DMS153 treated with DMSO at 0.1 percent for 48 hours (cell line): ENCODE results near the gene NIT1.

Source experiments
- DNase-seq: peaks from one replicate; lab custom pipeline; 2025; ENCODE audit not compliant: unreplicated experiment; lab: John Stamatoyannopoulos, UW

NIT1 gene, protein sequence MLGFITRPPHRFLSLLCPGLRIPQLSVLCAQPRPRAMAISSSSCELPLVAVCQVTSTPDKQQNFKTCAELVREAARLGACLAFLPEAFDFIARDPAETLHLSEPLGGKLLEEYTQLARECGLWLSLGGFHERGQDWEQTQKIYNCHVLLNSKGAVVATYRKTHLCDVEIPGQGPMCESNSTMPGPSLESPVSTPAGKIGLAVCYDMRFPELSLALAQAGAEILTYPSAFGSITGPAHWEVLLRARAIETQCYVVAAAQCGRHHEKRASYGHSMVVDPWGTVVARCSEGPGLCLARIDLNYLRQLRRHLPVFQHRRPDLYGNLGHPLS

DNA sequence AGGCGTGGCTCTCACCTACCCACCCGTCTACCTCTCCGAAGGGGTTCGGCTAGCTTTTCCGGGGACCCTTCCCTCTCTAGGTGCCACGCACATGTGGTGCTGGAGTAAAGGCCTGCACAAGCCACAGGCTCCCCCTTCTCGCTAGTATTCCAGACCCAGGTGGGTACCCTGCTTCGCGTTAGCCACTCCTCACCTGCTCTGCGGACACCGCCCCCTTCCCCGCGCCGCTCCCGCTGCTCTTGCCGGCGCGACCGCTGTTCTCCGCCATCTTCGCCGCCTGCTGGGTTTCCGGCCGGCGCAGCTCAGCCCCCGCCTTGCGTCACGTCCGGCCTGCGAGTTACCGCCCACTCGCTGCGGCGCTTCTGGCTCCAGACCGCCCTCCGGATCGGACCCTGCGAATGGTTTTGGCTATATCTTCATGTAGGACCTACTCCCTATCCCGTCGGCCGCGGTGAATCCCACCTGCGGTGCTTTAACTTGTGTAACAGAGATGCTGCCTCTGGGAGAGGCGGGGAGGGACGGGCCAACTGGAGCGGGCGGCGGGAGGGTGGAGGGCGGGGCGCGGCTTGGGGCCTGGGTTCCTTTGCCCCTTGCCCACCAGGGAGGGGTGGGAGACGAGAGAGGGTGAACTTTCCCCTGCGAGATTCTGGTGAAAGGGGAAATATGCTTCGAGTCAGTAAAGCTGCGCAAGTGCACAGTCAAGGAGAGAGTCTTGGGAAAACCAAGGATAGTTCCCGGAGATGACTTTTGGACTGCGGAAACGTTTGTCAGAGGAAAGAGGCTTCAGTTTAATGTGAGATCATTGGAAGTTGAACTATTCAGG, at the start of gene NIT1, which contains the start of gene PFDN2:
Gene NIT1 (plus strand): TSS at position 347 of the 823 bp plus-strand sequence. CDS start 72 bp downstream, at position 419.
Gene PFDN2 (minus strand): TSS at position 279 of the 823 bp plus-strand sequence. CDS start 11 bp downstream, at position 268.
- peak; percentile 65 for DNase-seq

DNA sequence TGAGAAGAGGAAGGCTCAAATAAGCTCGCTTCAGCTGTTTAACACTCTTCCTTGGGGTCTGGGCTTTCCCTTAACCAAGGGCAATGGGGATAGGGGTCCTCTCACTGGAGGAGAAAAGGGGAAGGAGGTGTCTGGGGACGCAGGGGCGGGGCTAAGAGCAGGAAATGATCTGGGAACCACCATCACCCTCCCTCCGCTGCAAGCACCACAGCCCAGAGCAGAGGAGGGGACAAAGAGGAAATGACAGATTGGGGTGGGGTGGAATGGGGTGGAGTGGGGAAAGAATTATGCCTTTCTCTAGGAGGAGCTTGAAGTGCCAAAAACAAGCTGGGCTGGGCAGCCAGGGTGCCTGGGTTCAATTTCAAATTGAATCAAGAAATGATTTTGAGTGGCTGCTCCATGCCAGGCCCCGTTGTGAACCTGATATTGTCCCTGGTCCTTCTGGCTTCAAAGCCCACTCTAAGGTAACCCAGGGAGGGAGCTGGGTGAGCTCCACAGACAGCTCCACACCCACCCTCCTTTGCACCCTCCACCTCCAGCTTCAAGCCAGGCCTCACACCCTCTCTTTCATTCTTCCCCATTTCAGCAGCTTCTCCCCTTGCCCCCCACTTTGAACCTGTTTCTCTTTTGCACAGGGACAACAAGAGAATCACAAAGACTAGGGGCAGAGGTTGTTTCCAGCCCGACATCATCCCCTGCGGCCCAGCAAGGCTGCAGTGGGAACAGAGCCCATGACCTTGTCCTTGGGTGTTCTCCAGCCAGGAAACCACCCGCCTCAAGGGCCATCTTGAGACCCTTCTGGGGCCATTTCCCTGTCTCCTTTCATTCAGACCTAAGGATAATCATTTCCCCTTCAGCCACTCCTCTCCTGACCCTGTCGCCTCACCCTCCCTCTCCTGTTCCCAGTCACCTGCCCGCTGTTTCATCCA, 49.3 kb upstream of the NIT1 start:
- DNase-seq, result no peak

DNA sequence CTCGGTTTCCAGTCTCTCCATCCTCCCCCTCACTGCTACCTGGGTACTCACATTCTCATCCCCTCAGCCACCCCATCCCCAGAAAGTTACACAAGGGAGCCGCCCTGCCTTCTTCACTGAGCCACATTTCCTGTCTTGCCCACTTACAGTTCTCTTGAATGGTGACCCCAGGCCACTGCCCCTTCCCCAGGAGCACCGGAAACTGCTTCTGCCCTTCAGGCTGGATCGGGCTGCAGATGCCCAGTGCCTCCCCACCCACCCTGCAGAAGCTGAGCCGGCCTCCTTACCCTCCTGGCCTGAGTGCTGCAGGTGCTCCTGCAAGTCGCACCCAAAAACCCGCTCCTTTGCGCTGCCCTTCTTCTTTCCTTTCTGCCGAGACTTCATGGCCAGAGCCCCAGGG, 48.7 kb upstream of the NIT1 start:
- no peak for DNase-seq

DNA sequence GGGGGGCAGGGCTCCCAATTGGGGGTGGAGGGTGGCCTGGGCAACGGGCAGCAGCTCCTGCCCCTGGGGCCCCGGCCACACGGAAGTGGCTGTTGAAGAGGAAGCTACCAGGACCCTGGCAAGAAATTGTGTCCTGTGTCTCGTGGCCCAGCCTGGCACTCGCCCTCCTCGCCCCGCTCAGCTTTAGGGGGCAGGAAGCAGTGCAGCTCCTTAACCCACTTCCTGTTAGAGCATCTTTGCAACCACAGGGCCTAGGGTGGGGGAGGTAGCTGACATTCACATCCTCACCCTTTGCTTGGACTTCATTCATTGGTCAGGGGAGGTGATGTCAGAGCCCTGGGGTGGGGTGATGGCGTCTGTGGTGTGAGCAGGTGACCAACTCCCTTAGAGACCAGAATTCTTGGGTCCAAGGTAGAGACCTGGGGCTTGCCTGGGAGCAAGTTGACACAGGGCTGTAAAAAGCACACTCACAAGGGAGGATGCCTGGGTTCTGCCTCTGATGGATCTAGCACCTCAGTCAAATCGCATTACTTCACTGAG, 48.1 kb upstream of the NIT1 start, which contains the start of gene ARHGAP30:
Gene ARHGAP30 (minus strand): TSS at position 161 of the 540 bp plus-strand sequence. CDS start 267 bp downstream, outside the sequence.
- DNase-seq, result no peak

DNA sequence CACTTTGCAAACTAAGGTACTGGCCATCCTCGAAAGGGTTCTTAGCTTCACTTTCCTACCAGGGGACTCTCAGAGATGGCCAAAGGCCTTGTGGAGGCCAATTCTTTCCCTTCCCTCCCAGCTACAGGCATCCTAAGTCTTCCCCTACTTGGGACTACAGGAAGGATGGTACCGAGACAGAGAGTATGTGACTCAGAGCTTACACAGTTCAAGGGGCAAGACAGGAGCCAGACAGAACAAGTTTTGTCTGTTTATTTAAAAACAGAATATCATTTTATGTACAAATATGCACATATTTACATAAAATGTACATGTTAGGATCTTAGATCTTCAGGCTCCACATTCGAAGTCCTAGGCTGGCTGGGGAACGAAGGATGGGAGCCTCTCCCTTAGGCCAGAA, 47.1 kb upstream of the NIT1 start:
- no peak for DNase-seq

DNA sequence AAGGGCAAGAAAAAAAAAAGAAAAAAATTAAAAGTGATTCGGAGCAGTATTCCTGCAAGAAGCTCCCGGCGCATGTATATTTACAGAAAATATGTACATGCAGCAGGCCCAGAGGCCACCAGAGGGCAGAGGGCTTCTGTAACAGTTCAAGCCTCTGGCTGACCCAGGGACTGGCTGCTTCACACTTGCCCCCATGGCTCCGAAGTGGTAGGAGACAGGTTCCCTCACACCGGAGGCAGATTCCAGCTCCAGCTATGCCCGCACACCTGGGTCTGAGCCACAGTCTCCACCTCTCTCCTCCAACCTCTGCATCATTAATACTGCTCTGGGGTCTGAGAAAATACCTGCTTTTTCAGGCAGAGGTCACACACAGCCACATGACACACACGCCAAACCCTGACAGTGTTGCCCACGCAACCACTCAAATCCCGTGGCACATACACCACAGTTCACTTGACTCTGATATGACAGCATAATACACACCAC, 46.0 kb upstream of the NIT1 start:
- peak; percentile 23 for DNase-seq

DNA sequence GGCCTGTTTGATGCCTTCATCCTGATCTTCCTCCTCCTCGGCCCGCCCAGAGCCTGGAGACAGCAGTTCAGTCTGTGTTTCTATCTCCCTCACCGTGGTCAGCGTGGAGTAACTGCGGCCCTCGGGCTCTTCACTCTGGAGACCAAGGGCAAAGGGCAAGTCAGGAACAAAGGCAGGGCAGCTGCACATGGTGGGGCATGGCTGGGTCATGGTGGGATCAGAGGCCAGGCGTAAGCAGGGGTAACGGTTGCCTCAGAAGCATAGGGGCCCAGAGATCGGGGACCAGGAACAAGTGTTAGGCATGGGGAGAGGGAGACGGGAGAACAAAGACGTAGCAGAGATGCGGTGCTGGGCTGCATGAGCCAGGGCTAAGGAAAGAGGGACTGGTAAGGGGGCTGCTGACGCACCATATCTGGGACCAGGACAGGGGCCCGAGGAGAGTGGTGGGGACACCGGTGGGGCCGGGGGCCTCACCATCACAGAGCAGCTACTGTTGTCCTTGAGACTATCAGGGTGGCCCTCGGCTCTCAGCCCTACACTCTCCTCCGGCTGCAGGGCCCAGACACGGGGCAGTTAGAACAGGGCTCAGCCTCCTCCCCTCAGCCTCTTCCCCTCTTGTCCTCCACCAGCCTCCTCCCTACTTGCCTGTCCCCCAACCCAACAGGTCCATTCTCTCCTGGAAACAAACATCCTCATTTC, 45.0 kb upstream of the NIT1 start:
- no peak for DNase-seq

DNA sequence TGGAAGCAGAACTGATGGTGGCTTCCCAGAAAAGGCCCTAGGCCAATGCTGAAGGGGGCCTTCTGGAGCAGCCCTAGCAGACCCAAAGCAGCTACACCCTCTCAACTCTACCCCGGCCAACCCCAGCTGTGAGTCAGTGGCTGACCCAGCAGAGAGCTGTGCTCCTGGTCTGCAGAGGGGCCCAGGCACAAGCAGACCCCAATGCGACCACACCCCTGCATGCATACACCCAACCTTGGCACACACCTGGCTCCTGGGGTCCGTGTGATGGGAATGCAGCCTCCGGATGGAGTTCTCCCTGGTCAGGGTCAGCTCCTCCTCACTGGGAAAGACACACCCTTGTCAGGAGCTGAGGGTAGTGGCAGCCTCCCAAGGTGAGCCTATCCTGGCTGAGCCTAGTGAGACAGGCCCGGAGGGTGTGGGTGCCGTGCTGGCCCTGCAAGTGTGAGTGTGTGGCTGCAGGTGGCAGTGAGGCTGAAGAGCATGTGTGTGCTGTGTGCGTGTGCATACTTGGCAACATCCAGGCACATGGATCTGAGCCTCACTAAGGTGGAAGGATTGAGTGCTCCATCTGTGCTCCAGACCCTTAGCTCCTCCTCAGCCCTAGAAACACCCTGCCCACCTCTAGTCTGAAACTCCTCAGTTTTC, 44.3 kb upstream of the NIT1 start:
- no peak for DNase-seq

DNA sequence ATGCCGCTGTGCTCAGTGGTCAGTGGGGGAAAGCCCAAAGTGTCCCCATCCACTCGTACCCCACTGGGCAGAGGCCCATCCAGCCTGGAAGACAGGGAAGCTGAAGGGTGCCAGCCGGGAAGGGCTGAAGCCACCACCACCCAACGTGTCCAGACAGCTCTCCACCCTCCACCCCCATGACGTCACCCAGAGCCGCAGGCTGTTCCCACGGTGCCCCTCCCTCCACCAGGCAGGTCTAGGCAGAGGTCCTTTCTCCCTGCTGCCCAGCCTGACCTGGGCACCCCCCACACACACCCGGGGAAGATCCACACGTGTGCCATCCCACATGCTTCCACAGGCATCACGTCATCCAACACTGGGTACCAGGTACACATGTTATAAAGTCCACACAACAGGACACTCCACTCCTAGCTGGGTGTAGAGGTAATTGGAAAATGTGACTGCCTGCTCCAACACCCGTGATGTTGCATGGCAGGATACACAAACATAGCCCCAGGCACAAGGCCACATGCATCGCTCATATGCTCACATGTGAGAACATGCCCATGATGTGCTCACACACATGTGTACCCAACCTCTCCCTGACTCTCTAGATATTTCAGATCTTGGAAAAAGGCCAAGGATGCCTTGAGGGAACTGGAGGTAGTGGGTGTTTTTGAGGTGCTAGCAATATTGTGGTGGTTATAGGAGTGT, 43.1 kb upstream of the NIT1 start:
- no peak for DNase-seq

DNA sequence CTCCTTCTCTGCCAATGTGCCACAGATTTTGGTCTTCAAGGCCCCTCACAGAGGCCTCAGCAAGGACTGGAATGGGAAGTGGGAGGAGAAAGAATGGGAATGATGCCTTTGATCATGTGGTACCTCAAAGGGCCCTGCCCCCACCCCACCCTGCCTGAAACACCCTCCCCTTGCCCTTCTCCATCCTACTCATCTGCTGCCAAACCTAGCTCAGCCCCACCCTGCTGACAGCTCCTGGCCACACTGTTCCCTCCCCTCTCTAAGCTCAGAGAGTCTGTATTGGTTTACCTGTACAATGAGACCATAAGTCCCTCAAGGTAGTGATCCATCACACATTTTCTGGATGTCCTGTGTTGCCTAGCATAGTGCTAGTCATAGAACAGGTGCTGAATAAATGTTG, 41.5 kb upstream of the NIT1 start:
- no peak for DNase-seq

DNA sequence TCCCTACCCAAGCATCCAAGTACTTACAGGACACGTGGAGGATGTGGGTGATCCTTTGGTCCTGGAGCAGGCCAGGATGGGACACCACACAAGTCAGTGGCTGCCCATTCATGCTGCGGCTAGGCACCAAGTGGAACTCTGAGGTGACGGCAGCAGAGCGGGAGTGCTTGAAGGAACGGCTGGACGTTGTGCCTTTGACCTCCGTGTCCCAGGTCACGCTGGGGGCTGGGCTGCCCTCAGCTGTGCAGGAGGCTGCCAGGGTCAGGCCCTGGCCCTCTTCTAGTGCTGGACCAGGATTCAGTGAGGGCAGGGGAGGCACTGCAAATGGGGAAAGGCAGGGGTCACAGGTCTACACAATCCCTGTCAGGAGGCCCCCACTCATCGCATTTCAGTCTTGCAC, 40.5 kb upstream of the NIT1 start:
- DNase-seq, result no peak

DNA sequence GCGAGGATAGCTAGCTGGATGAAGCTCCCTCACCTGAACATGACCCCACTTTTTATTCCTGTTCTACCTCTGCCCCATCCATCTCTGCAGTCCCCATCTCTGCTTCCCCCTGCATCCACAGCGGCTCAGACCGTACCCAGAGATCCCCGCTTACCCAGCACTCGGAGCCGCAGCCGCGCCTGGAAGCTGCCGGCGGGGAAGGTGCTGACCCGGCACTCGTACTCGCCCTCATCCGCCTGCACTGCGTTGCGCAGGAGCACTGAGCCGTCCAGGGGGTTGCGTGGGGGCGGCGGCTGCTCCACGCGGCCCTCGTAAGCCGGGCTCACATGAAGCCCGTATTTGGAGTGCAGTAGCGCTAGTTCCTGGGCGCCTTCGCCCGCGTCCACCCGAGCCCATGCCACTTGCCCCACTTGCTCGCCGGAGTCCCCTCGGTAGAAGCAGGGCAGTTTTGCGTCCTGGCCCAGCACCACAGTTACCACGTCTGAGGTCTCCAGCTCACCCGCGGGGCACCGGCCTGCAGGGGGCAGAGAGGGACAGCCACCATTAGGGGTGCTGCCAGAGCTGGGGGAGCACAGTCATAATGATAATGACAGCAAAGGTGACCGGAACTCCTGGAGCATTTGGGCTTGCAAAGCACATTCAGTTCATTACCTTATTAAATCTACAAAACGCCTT, 38.3 kb upstream of the NIT1 start:
- no peak for DNase-seq

DNA sequence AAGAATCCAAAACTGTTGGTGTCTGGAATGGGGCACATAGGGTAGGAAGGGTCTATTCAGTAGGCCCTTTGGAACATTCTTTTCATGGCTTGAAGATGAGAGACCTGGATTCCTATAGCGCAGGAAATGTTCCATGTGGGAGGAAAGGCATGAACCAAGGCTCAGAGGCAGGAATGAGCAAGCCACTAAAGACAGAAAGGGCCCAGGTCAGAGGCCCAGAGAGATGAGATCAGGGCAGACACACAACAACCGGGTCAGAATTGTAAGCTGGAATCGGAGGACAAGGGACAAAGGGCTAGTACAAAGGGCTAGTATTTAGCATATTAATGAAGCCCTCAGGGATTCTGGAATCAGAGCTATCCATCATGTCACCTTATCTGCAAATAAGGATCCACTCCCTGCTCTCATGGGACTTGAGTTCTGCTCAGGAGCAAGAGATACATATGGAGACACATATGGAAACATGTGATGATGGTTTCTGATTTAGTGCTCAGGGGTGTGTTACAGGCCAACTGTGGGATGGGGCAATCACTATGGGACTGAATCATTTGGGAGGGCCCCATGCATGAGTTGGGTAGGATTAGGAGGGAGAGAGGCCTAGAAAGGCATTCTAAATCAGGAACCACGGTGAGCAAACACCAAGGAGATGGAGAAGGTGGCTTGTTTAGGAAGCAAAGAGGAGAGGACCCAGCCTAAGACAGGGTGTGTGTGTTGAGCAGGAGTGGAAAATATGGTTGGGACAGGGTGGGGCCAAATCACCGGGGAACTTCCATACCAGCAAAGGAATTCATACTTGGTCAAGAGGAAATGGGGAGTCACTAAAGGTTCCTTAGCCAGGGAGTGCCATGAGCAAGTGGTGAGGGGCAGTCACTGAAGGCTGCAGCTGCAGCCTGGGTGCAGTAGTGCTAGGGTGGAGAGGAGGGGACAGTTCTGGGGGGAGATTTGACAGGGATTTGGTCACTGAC, 37.2 kb upstream of the NIT1 start:
- DNase-seq, result no peak

DNA sequence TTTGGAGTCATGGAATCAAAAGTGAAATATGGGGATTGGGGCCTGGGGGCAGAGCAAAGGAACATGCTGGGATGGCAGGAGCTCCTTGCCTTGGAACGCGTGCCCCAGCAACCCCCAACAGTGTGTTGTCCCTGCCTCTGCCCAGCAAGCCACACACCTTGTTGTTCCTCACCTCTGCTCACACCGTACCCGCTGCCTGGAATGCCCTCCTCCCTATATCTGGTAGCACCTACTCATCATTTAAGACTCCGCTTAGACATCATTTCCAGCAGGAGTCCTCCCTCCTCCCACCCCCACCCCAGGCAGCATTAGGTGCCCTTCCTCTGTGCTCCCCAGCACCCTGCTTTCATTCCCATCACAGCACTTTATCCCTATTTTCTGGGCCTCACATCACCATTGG, 36.4 kb upstream of the NIT1 start:
- DNase-seq, result no peak

DNA sequence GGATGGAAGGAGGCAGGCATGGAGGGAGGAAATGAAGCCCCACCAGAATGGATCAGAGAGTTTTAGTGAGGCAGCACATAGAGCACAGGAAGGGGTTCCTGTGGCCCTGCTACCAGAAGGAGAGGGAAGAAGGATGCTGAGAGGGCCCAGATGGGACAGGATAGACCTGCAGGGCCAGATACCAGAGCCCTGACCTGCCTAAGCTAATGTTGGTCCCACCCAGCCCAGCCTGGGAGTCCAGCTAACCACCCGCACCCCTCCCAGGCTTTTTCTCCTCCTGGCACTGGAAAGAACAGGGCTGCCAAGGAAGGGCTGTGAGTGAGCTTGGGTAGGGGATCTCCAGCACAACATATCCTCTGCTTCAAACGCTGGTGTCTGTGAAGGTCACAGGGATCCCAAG, 35.4 kb upstream of the NIT1 start:
- DNase-seq, result no peak

DNA sequence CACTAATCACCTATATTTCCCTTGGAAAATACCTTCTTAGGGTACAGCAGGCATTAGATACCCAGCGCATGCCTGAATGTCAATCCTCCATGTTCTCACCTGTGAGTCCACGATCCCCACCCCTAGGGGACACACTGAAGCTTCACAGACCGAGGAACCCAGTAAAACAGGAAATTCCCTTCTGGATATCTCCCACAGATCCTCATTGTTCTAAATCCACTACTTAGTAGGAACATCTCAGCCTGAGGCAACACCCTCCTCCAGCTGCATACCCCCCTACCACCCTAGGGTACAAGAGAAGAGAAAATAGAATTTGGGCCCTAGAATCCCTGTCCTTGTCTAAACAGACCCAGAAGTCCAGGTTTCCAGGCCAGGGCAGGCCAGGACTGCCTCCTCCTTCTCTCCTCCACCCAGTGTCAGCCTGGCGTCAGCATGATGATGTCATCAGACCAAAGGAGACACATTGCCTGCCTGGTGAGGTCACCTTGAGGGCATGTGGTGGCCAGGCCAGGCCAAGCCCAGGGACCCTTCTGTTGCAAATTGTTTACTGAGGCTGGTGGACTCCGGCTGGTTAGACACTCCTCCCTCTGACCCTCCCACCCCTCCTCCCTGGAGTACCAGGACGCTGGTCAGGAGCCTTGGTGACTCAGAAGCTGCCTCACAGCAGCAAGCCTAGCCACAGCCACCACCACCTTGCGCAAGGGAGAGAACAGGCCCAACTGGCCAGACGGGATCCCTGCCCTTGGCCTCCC, 34.7 kb upstream of the NIT1 start:
- no peak for DNase-seq
